NCI-H2029 treated with DMSO at 0.1 percent for 48 hours (cell line): ENCODE results near the gene TMEM44.
"Not testable (repeated sequence)": the region's sequence is repeated elsewhere in the genome, so short reads cannot be mapped to it uniquely, and the experiment has no call there.

Experiments used
- DNase-seq: peaks from one replicate; lab custom pipeline; 2025; lab: John Stamatoyannopoulos, UW

Gene TMEM44

DNA sequence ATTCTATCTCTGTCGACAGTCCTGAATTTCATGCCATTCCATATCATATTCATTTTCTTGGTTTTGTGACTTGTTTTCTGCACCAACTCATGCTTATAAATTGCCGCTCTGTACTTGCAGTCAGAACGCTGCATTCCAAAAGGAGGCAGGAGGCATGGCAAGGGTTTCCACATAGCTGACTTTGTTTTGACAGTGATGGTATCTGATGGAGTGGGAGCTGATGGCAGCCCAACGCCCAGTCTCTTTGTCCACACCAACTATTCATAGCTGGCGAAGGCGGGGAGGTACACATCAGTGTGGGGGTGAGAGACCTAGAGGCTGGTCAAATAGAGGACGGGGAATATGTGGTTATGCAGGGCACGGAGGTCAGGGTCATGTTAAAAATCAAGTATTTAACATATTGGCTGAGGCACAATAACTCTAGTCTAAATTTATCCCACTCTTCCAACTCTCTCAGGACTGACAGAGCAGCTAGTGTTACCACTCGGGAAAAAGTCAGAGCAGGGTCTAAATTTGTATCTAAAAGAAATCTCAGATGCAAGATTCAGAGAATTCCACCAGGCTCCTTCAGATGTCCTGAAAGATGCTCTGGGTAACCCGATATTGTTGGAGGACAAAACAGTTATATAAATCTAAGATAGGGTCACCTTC, 78.6 kb downstream of the TMEM44 start:
- no peak for DNase-seq

GRCh38 chr3:194552327-194552949, 80.8 kb downstream of the TMEM44 start:
- no peak for DNase-seq

DNA sequence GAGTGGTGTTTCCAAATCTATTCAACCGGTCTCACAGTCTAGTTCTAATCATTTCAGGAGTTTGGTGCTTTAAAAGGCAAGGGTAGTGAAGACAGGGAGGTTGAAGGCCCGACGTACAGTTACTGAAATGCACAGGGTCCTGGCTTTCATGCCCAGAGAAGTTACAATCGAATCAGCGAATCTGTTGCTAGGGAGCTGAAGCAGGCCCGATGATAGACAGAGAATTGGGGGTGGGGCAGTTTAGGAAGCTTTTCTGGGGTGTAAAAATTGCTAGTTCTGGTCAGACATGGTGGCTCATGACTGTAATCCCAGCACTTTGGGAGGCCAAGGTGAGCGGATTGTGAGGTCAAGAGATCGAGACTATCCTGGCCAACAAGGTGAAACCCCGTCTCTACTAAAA, 83.4 kb downstream of the TMEM44 start:
- DNase-seq, result no peak

DNA sequence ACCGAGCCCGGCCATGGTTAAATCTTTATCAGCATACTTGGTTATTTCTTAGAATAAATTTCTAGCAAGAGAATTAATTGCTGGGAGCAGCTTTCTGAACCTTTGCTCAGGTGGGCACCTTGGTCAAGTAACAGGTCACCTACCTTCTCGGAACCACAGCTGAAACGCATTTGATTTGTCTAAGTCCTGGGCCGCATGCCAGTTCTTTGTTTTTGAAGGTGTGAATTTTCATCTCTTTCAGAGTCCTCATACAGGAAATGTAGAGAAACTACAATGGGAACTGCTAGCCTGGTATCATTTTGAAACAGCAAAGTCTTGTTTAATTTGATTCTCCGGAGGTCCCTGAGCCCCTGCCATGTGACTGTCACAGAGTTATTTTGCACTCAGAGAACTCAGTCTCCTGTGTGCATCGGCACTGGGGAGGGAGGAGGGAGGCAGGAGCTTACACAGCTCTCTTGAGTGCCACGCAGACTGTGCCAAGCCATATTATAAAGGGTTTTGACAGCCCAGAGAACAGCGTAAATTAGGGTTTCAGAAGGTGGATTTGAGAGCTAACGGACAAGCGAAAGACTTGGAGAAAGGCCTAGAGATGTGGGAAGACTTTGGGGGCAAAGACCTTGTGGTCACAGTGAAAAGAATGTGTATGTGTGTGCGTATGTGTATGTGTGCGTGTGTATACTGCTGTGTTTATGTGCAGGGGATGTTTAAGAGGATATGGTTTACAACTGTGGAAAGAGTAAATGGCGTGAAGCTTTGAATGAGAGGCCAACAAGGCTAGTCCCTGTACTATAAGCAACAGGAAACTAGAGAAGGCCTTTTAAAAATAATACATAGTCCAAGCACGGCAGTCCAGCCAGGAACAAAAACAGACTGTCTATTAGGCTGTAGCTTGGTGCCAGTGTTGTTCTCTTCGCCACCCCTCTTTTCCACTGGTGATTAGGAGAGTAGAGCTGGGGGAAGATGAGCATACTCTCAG, 84.6 kb downstream of the TMEM44 start:
- DNase-seq, result peak; percentile 67

- no peak for DNase-seq
These were observed 86.2 kb downstream of the TMEM44 start for GRCh38 chr3:194547042-194547441.

GRCh38 chr3:194545538-194545937, 87.7 kb downstream of the TMEM44 start:
- not testable (repeated sequence) for DNase-seq

GRCh38 chr3:194543550-194543949, 89.7 kb downstream of the TMEM44 start:
- no peak for DNase-seq

- no peak for DNase-seq
These were observed 91.7 kb downstream of the TMEM44 start for GRCh38 chr3:194541483-194541882.

DNA sequence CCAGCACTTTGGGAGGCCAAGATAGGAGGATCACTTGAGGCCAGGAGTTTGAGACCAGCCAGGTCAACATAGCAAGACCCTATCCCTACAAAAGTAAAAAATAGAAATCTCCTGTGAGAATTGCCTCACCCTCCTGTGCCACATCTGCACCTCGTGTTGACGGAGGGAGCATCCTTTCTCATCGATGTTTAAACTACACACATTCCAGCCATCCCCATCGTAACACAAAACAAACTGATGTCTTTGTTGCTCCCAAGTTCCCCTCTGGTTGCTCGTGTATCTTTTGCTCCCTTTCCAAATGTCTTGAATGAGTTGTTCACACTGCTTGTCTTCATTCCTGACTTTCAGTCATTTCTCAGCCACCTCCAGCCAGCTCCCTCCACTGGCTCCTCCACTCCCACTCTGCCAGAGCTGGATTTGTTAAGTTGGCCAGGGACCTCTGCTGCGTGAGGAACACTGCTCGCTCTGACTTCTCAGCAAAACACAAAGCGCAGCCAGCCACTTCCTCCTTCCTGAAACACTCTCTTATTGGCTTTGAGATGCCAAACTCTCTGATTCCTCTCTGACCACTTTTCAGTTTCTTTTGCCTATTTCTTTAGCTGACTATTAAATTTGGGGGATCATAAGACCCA, 92.8 kb downstream of the TMEM44 start:
- DNase-seq, result no peak

DNA sequence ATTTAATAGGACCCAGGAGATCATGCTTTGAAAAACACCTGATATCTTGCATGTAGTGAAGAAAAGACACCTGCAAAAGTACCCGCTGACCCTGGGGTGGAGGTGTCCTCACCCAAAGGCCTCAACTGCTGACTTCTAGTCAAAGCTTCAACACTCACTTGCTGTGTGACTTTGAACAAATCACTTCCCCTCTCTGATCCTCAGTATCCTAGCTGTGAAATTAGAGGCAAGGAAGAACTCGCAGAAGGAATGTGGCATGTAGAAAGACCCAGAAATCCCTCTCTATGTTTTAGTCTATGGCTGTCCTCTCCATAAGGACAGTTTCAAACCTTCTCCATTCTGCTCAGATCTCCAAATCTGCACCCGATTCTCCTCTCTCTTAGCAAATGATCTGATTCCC, 93.7 kb downstream of the TMEM44 start:
- no peak for DNase-seq

DNA sequence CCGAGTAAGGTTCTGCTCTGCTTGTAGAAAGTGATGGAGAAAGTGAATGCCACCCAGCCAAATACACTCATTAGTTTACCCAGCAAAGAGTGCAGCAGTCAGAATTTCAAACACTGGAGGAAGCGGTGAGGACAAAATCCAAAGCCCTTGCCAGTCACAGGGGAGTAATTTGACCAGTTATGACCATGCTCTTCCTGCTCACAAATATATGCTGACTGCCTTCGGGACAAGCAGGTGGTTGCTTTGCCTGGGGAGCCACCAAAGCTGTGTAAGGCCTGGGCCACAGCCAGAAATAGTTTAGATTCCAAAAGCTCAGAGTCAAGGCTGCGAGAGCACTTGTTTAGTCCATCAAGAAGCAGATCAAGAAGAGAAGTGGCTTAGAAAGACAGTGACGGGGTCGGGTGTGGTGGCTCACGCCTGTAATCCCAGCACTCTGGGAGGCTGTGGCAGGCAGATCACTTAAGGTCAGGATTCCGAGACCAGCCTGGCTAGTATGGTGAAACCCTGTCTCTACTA, 95.4 kb downstream of the TMEM44 start:
- peak; percentile 85 for DNase-seq
